Measurements from ENCODE around the gene ACP5.

DNA sequence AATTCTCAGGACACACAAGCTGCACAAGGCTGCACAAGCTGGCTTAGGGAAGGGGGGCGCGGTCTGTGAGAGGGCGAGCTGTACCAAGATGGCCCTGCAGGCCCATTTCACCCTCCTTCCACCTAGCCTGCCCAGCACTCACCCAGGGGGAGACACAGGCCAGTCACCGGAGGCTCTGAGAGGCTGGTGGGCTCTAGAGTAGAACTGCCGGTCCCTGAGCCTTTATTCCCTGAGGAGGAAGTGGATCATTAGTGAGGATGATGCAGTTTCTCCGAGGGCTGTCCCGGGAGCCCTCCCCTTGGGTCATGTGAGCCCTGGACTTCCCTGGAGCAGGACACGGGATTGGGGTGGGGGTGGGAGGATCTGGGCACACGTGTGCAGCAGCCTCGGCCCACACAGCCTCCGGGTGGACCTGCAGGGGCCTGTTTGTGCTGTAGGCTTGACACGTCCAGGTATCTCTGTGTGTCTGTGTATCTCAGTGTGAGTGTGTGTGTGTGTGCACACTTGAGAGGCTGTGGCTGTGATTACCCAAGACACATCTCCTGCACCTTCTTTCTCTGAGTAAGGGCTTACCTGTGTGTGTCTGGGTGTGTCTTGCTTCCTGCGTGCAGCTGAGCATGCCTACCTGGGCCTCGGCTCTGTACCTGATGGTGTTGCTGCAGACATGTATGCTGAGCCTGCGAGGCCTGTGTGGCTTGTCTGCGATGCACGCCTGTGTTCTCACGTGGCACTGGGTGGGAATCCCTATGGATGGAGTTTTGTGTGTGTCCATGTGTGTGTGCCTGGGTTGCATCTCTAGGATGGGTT, at the start of gene ACP5:
- TF ChIP-seq, protein P1, sequence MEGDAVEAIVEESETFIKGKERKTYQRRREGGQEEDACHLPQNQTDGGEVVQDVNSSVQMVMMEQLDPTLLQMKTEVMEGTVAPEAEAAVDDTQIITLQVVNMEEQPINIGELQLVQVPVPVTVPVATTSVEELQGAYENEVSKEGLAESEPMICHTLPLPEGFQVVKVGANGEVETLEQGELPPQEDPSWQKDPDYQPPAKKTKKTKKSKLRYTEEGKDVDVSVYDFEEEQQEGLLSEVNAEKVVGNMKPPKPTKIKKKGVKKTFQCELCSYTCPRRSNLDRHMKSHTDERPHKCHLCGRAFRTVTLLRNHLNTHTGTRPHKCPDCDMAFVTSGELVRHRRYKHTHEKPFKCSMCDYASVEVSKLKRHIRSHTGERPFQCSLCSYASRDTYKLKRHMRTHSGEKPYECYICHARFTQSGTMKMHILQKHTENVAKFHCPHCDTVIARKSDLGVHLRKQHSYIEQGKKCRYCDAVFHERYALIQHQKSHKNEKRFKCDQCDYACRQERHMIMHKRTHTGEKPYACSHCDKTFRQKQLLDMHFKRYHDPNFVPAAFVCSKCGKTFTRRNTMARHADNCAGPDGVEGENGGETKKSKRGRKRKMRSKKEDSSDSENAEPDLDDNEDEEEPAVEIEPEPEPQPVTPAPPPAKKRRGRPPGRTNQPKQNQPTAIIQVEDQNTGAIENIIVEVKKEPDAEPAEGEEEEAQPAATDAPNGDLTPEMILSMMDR (IDR thresholded peaks at IDR 0.05) = no peak
- TF ChIP-seq POLR2A (IDR thresholded peaks at IDR 0.05) = no peak
